Measurements from ENCODE around the gene TMF1.

DNA sequence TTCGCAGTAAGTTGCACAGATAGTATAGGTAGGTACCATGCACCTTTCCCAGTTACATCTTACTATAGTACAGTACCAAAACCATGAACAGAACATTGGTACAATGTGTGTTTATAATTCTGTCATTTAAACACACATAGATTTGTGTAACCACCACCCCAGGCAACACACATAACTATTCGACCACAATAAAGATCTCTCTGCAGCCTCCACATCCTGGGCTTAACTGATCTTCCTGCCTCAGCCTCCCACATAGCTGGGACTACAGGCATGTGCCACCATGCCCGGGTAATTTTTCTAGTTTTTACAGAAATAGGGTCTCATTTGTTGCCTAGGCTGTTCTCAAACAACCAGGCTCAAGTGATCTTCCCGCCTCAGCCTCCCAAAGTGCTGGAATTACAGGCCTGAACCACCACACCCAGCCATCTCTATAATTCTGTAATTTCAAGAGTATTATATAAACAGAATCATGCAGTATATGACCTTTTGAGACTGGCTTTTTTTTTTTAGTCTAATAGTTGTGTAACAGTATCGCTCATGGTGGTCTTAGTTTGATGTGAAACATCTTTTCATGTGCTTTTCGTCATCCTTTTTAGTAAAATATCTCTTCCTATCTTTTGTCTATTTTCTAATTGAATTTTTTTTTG is 13.3 kb upstream of the TMF1 start:
- TF ChIP-seq NFRKB (IDR thresholded peaks at IDR 0.05), result no peak
- TF ChIP-seq ZNF384 (IDR thresholded peaks at IDR 0.05), result no peak
- no peak for TF ChIP-seq FOXM1 (IDR thresholded peaks at IDR 0.05; ENCODE audit: borderline replicate concordance)
- TF ChIP-seq LEF1 (IDR thresholded peaks at IDR 0.05; ENCODE audit: borderline replicate concordance), result no peak
- TF ChIP-seq L3MBTL2 (conservative IDR thresholded peaks at IDR 0.05), result no peak
- TF ChIP-seq ELF4 (IDR thresholded peaks at IDR 0.05), result no peak
- TF ChIP-seq SUZ12 (IDR thresholded peaks at IDR 0.05), result no peak
- TF ChIP-seq TARDBP (IDR thresholded peaks at IDR 0.05), result no peak
- no peak for TF ChIP-seq BHLHE40 (IDR thresholded peaks at IDR 0.05; ENCODE audit: borderline replicate concordance)
- TF ChIP-seq CTBP1 (IDR thresholded peaks at IDR 0.05; ENCODE audit: borderline replicate concordance), result no peak
- TF ChIP-seq, protein P1, sequence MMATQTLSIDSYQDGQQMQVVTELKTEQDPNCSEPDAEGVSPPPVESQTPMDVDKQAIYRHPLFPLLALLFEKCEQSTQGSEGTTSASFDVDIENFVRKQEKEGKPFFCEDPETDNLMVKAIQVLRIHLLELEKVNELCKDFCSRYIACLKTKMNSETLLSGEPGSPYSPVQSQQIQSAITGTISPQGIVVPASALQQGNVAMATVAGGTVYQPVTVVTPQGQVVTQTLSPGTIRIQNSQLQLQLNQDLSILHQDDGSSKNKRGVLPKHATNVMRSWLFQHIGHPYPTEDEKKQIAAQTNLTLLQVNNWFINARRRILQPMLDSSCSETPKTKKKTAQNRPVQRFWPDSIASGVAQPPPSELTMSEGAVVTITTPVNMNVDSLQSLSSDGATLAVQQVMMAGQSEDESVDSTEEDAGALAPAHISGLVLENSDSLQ (IDR thresholded peaks at IDR 0.05), result no peak

All from HEK293T (cell line).